Measurements from ENCODE around the gene ANO10.
"Not testable (repeated sequence)": the region's sequence is repeated elsewhere in the genome, so short reads cannot be mapped to it uniquely, and the experiment has no call there.

The ANO10 gene

GRCh38 chr3:43559961-43560360 is 61.9 kb downstream of the ANO10 start:
- H3K4me3 ChIP-seq (ENCODE audit: low read depth, low read length) = no peak overlapping the region
- no peak for TF ChIP-seq CTCF (IDR thresholded peaks at IDR 0.05; ENCODE audit: insufficient read depth, low read depth, low read length, missing control alignments)
- no peak for DNase-seq (ENCODE audit: low read depth)

- no peak for DNase-seq (ENCODE audit: low read depth)
- H3K4me3 ChIP-seq (ENCODE audit: low read depth, low read length) = no peak overlapping the region
- no peak for TF ChIP-seq CTCF (IDR thresholded peaks at IDR 0.05; ENCODE audit: insufficient read depth, low read depth, low read length, missing control alignments)
Observed at GRCh38 chr3:43558171-43558570, 63.6 kb downstream of the ANO10 start.

- no peak overlapping the region for H3K4me3 ChIP-seq (ENCODE audit: low read depth, low read length)
- no peak for TF ChIP-seq CTCF (IDR thresholded peaks at IDR 0.05; ENCODE audit: insufficient read depth, low read depth, low read length, missing control alignments)
- no peak for DNase-seq (ENCODE audit: low read depth)
Observed at GRCh38 chr3:43549626-43550290, 72.1 kb downstream of the ANO10 start.

GRCh38 chr3:43544277-43544676 is 77.5 kb downstream of the ANO10 start:
- not testable (repeated sequence) for H3K4me3 ChIP-seq (ENCODE audit: low read depth, low read length)
- TF ChIP-seq CTCF (IDR thresholded peaks at IDR 0.05; ENCODE audit: insufficient read depth, low read depth, low read length, missing control alignments) = peak; percentile 27
- DNase-seq (ENCODE audit: low read depth) = peak; percentile 47

GRCh38 chr3:43542328-43543043 is 79.3 kb downstream of the ANO10 start:
- no peak overlapping the region for H3K4me3 ChIP-seq (ENCODE audit: low read depth, low read length)
- no peak for DNase-seq (ENCODE audit: low read depth)
- no peak for TF ChIP-seq CTCF (IDR thresholded peaks at IDR 0.05; ENCODE audit: insufficient read depth, low read depth, low read length, missing control alignments)

GRCh38 chr3:43540624-43541023 is 81.2 kb downstream of the ANO10 start:
- TF ChIP-seq CTCF (IDR thresholded peaks at IDR 0.05; ENCODE audit: insufficient read depth, low read depth, low read length, missing control alignments) = no peak
- no peak overlapping the region for H3K4me3 ChIP-seq (ENCODE audit: low read depth, low read length)
- DNase-seq (ENCODE audit: low read depth) = no peak
